Activated gamma-delta T cell (primary cell): ENCODE measurements around the gene SGCA.

ENCODE experiments used
- DNase-seq: peaks from one replicate; lab custom pipeline; 2025; lab: John Stamatoyannopoulos, UW

SGCA gene

DNA sequence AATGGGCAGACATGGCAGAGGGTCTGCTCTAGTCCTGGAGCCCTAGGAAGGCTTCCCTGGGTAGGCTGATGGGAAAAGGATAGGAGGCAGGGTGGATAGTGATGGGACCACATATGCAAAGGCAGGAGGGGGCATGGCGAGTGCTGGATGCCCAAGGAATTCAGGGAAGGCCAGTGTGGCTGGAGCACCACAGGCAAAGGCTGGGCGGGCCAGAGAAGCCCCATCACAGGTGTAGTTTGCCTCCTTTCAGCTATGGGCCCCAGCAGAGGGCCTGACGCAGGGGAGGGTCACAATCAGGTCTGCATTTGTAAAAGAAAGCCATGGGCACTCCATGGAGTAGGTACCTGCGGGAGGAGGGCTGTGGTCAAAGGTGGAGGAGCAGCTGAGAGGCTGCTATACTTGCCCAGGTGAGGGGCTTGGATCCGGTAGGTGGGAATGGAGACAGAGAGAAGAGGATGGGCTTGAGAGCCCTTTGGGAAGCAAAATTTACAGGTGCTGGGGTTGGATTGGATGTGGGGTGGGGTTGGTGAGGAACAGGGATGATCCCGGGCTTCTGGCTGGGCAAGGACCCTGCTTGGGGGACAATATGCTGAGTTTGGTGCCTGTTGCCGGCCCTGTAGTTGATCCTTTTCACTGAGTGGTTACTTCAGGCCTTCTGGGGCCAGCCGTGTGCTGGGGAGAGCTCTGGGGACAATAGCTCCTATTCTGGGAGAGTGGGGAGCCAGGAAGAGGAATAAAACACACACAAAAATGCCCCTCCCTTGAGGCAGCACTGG, 42.2 kb downstream of the SGCA start:
- no peak for DNase-seq

GRCh38 chr17:50208611-50209061, 42.8 kb downstream of the SGCA start:
- no peak for DNase-seq

GRCh38 chr17:50209133-50209471, 43.3 kb downstream of the SGCA start:
- no peak for DNase-seq

- no peak for DNase-seq
Observed at GRCh38 chr17:50209472-50210239, 43.9 kb downstream of the SGCA start.

GRCh38 chr17:50210240-50211225, 44.7 kb downstream of the SGCA start:
- DNase-seq = no peak

DNA sequence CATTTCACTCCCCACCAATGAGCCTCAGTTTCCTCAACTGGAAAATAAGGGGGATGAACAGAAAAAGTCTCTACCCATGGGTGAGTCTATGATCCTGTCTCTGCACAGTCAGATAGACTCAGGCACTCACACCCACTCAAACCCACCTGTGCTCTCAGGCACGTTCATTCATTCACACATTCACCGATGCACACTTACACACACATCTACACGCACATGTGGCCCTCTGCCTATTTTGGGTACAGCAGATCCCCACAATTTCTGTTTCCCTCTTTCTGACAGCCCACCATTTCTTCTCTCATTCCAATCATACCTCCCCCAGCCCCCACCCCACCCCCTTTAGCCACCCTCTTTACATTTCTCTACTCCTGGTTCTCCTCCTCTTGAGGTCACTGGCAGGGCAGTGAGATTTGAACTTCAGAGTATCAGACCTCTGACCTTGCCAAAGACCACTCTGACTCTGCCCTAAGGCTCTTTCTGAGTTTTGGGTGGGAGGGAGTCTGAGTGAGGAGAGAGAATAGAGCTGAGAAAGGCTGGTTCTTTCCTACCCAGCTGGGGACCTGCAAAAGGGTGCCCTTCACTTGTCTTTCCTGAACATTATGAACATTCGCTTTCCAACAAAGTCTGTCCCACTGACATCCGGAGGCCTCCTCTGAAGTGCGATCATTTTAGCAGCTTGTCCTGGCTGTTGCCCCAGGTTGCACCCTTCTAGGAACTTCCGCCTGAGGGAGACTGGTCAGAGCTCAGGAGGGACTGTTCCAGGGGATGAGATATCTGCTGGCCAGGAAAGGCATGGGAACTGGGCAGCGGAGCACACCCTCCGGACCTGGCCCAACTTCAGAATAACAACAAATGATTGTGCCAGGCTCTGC, 45.7 kb downstream of the SGCA start:
- no peak for DNase-seq

DNA sequence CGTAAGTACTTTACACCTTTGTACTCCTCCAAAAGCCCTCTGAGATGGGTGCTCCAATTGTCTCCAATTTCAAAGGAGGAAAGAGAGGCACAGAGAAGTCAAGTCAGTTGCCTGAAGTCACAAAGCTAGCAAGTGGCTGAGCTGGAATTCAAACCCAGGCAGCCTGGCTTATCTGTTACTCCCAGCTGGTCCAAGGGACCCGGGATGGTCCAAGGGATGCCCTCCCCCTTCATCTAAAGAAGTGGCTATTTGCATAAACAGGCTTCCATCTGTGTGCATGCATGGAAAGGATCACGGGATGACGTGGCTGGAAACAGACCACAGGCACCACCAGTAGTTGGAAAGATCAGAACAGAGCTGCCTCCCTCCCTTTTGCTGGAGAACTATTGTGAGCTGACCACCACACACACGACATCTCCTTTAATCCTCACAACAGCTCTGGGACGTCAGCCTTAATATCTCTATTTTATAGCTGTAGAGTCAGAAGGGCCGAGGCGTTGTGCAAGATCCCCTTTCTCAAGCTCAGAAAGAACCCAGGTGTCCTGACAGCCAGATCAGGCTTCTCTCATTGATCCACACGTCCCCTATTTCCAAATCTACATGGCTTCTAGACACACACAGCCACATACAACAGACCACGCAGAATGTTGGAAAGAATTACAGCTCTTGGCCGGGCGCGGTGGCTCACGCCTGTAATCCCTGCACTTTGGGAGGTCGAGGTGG, 46.5 kb downstream of the SGCA start:
- DNase-seq = no peak

GRCh38 chr17:50213026-50214022, 47.5 kb downstream of the SGCA start:
- no peak for DNase-seq

DNA sequence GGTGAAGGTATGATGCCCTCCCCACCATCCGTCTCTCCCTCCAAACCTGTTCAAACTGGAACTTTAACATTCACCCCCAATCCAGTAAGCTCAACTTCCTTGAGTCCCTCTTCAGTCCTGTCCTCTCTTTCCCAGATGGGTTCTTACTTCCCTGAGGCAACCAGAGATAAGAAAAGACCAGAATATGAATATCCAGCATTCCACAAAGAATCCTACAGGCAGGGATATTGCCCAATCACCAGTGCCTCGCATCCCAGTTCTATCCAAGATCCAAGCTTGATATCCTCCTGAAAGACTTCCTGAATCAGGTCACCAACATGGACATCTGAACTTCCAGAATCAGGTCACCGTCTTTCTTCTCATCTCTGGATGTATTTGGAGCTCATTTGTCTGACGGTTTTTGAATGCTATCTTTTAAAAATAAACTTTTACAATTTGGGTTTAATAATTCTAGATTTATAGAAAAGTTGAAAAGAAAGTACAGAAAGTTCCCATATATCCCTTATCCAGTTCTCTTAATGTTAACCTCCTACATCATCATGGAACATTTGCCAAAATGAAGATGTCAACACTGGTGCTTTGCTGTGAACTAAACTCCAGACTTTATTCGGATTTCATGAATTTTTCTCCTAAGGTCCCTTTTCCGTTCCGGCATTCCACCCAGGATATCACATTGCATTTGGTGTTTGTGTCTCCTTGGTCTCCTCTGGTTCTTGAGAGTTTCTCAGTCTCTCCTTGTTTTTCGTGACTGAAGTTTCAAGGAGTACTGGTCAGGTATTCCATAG, 49.4 kb downstream of the SGCA start:
- DNase-seq = no peak

DNA sequence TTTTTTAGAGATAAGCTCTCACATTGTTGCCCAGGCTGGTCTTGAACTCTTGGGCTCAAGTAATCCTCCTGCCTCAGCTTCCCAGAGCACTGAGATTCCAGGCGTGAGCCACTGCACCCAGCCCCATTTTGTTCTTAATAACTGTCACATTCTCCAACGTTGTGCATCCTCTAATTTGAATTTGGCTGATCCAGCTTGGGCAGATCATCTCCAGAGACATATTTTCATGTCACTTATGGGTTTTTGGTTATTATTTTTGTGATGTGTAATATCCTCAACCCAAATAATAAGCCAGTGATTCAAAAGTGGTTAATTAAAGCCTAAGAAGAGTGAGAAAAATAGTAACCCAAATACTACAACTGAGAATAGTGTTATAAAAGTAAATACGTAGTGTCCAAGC, 51.8 kb downstream of the SGCA start:
- no peak for DNase-seq

- DNase-seq = no peak
Observed at GRCh38 chr17:50218071-50218759, 52.4 kb downstream of the SGCA start.

DNA sequence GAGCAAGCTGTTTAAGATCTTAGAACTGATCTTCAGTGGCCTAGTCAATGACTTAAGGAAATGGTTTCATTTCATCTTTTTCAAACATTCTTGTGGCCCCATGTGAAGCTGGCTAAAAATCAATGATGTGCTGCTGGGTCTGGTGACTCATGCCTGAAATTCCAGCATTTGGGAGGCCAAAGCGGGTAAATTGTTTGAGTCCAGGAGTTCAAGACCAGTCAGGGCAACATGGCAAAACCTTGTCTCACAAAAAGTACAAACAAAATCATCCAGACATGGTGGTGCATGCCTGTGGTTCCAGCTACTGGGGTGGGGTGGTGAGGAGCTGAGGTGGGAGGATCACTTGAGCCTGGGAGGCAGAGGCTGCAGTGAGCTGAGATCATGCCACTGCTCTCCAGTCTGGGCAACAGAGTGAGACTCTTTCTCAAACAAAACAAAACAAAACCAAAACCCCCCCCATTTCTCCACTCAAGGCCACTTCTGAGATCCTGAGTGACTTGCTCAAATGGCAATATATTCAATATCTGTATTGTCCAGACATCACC, 53.0 kb downstream of the SGCA start:
- no peak for DNase-seq

DNA sequence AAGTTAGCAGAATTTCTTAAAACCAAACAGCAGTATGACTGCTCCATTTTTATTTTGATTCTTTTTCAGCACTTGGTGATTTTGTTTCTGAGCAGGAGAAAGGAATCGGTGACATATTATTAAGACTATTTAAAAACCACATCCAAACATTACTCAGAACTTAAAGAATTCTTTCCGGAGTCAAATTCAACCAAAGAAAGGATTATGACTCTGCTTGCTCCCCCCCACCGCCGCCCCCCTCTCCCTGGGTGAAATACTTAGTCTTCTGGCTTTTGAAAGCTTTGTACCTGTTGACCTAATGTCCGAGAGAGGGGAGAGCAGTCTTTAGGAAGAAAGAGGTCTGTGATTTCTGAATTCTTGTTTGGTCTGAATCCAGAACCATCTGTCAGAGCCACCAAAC, 53.5 kb downstream of the SGCA start:
- DNase-seq = no peak

DNA sequence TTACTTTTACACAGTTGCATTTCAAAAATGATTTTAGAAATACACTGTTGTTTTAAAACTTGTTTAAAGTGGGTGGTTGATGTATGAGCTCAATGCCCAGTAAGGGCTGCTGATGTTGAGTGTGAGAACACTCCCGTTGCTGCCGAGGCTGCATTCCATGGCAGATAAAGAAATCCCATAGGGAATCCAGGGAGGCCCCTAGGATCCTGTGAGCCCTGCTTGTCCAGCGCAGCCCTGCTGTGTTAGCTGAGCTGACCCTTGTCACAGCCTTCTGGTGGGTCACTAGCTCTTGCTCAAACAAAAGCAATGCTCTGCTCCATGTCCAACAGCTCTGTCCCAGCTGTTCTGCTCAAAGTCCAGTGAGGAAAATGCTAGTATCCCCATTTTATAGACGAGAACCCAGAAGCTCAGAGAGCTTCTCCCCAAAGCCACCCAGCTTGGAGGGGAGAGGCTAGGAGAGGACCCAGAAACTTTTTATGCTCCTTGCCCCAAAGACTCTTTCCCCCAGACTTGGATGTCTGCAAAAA, 54.2 kb downstream of the SGCA start:
- no peak for DNase-seq

DNA sequence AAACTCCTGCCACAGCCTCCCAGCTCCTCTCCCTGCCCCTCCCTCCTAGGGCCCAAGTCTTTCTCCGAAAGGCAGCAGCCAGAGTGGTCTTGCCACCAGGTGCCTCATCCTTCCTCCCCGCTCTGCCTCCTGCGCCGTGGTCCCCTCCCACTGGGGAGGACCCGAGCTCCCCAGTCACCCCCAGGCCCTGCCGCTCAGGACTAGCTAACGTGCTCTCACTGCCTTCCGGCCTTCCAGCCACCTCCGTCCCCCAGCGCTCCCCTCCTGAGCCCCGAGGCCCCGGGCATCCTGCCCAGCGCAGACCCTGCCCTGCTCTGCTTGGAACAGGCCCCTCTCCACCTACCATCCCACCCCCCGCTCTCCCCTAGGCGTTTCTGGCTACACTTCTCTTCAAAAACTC, 55.0 kb downstream of the SGCA start:
- no peak for DNase-seq

DNA sequence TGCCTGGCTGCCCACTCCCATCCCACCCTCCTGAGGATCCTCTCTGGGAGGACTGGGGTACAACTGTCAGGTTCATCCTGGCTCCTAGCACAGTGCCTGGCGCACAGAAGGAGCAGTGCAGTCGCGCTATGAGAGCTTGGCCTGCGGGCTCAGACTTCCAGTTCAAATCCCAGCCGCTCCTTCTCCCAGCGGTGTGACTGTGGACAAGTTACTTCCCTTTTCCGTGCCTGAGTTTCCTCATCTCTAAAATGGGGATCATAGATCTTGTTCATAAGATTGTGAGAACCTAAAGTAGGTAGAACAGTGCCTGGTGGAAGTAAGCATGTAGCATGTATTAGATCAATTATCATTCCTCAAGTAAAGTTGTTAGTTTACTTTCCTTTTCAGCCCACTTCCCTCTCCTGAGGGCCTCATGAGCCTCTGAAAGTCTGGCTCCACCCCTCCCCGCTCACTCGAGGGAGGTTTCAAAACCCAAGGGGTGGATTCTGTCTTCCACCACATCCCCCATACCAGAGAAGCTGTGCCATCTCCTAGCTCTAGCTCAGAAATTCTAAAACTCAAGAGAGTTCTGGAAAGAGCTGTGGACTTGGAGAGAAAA, 55.6 kb downstream of the SGCA start:
- DNase-seq = no peak
